GM13977 (cell line): ENCODE measurements around the gene BLOC1S3.

ENCODE experiments used
- DNase-seq: peaks from one replicate; pipeline ENCODE4 v3.0.0; 2012; ENCODE audit warnings: low spot score
- in situ Hi-C: fragments of 300-500 bp; cut with MboI; formaldehyde crosslinking; loops from one replicate; pipeline ENCODE4 v1.12.0; 2022; ENCODE audit warnings: low sequenced_read_pairs, low pct_unique_long_range_greater_than_20kb, mixed read lengths, inconsistent platforms; ENCODE audit not compliant: unreplicated experiment
- TF ChIP-seq, protein P1 (sequence below): IDR thresholded peaks from 2 replicates; pipeline ENCODE4 v1.5.1; 2012; ENCODE audit warnings: mild to moderate bottlenecking, control low read depth; ENCODE audit not compliant: insufficient read depth; ENCODE audit errors: extremely low read depth, missing control alignments

The BLOC1S3 gene

DNA sequence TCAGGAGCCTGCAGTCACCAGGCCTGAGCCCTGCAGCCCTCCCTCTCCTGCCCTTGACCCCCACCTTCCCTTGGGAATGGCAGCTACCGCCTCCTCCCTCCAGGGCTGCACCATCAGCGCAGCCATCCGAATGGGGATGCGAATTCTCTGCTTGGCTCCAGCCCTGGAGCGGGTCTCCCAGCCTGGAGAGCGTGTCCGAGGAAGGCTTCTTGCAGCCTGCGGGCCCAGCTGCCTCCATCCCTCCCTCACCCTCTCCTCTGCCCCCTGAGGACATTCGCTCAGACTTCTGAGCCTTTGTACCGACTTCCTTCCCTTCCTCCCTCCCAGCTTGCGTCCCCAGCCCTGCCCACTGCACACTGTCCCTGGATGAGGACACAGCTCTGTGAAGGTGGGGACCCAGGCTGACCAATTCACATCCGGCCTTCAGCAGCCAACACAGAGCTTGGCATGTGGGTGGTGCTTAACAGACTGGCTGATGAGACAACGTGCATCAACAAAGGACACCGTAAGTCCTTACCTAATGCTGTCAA lies 11.8 kb upstream of the BLOC1S3 start:
- TF ChIP-seq, protein P1, sequence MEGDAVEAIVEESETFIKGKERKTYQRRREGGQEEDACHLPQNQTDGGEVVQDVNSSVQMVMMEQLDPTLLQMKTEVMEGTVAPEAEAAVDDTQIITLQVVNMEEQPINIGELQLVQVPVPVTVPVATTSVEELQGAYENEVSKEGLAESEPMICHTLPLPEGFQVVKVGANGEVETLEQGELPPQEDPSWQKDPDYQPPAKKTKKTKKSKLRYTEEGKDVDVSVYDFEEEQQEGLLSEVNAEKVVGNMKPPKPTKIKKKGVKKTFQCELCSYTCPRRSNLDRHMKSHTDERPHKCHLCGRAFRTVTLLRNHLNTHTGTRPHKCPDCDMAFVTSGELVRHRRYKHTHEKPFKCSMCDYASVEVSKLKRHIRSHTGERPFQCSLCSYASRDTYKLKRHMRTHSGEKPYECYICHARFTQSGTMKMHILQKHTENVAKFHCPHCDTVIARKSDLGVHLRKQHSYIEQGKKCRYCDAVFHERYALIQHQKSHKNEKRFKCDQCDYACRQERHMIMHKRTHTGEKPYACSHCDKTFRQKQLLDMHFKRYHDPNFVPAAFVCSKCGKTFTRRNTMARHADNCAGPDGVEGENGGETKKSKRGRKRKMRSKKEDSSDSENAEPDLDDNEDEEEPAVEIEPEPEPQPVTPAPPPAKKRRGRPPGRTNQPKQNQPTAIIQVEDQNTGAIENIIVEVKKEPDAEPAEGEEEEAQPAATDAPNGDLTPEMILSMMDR: no peak
- DNase-seq: no peak
- in situ Hi-C loops: no loop called here

DNA sequence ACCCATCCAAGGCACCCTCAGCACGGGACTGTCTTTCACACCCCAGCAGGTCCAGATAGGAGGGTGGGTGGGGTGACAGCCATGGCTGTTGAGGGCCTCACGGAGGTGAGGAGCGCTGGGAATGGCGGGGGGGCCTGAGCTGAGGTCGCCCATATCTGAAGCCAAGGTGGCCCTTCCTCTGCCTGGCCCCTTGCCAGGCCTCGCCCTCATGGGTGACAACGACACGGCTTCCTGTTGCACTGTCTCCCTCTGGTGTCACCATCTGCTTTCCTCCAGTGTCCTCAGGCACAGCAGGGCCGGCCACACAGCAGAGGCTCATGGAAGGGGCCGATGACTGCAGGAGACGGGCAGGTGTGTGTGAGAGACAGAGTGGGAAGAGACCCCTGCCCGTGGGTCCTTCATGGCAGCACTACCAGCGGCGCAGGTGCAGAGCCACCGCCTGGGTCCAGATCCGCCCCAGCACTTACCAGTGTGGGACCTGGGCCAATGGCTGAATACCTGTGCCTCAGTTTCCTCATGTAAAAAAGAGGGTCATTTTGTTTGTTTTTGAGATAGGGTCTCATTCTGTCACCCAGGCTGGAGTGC lies 9.7 kb upstream of the BLOC1S3 start:
- DNase-seq: no peak
- TF ChIP-seq, protein P1: no peak
- in situ Hi-C loops: no loop called here

DNA sequence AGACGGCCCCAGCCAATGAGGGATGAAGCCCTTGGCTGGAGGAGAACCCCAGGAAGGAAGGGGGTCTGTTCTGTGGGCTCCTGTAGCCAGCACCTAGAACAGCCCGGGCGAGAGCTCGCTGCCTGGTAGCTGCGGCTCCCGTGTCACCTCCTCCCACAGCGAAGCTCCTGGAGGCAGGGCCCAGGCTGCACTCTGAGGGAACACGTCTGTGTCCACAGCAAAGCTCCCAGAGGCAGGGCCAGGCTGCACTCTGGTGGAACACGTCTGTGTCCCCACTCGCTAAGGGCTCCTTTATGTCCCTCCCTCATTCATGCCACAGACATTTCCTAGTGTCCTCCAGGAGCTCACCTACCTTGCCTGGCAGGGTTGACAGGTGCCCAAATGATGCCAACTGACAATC lies 9.0 kb upstream of the BLOC1S3 start:
- in situ Hi-C loops: no loop called here
- DNase-seq: no peak
- TF ChIP-seq, protein P1: no peak

DNA sequence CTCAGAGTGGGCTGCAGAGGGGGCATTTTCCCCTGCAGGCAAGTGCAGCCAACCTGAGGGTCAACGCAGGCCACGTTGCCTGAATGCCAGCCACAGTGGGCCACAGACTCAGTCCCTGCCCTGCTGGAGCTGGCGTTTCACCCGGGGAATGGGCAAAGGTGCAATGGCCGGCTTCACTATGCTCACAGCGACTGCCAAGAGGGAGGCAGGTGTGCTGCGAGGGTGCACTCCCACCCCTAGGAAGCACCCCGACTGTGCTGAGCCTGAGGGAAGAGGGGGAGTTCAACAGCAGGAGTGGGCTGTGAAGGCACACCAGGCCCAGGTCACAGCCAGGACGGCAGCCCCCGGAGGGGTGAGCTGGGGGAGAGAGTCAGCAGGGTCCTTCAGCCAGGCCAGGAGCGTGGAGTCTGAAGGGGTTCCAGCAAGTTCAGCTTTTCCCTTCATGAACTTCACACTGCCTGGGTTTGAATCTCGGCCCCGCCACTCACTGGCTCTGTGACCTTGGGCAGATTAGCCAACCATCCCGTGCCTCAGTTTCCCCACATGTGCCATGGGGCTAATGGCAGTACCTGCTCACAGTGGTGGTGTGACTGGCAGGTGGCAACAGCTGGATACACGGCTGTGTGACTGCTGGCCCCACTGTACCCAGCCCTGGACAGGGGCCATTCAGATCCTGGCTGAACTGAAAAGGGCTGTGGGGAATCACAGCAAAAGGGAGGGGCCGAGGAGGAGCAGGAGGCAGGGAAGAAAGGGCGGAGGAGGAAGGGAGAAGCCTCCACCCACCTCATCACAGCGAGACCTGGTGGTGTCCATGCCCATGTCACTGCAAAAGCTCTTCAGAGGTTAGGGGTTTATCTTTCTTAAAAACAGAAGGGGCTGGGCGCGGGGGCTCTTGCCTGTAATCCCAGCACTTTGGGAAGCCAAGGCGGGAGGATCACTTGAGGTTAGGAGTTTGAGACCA lies 8.2 kb upstream of the BLOC1S3 start:
- DNase-seq: no peak
- in situ Hi-C loops: no loop called here
- TF ChIP-seq, protein P1: no peak

DNA sequence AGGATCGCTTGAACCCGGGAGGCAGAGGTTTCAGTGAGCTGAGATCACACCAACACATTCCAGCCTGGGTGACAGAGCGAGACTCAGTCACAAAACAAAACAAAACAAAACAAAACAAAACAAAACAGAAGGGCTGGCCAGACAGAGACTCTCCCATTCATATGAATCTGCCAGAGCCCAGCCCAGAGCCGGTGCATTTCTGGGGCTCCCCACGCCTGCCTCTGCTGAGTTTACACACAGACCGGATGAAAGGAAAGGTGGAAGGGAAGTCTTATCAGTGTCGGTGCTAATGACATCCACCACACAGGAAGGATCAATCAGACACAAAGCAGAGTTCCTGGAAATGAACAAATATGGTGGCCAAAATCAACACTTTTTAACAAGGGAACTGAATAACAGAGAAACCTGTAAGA lies 7.4 kb upstream of the BLOC1S3 start:
- DNase-seq: no peak
- TF ChIP-seq, protein P1: no peak
- in situ Hi-C loops: no loop called here

DNA sequence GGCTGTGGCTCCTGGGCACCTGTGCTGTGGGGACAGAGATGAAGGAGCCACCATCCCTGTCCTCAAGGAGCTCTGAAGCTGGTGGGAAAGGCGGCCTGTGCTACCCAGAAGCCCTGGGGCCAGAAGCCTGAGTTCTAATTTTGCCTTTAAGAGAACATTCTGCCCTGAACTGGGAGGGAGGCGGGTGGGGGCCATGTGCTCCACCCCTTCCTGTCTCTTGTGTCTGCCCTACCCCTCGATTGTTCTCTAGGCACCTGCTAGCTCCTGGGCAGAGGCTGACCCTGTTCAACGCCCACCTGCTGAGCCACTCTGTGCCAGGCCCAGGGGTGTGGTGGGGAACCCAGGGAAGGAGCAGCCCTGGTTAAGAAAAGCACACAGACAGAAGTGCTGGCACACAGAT lies 6.4 kb upstream of the BLOC1S3 start:
- DNase-seq: no peak
- TF ChIP-seq, protein P1: no peak
- in situ Hi-C loops: no loop called here
